ENCODE data around the gene SMIM43. TPM values are rescaled to one million over a fixed set of nuclear protein-coding genes. Genes with fewer than 3 reads are reported as not detected.
A peak's percentile ranks its signal among the peaks of the same experiment; 100 is the strongest.

Gene SMIM43
- total RNA-seq, 1 experiment from 2014 or later, result 0.45 TPM

DNA sequence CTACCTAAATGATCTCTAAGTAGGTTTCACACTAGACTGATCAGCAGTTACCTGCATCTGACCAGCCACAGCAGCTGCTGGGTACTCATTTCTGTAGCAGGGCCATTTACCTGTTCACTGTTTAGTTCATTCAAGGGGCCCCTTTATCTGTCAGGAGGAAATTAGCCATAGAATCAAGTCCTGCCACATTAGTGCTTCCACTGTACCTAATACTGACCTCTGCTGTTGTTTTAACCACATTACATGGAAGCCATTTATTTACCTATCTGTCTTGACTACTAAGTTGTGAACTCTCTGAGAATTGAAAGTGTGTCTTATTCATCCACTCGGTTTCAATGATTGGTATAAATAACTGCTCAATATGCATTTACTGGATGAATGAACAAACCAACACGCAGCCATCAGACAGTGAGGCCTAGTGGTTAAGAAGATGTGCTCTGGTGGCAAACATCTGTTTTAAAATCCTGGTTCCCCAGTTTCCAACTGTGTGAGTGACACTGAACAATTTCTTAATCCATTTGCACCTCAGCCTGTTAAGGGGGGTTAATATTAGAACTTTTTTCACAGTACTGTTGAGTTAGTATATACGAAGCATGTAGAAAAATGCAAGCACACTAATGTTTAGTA is 38.2 kb downstream of the SMIM43 start:
- no TSS peak for BruUV-seq (replicated peaks)
- H3K4me3 ChIP-seq (ENCODE audit: low read depth, low read length, poor library complexity, severe bottlenecking), result no peak overlapping the region
- no peak overlapping the region for H3K27ac ChIP-seq (ENCODE audit: low read depth, low read length, poor library complexity, severe bottlenecking)
- H3K4me1 ChIP-seq (ENCODE audit: insufficient read depth, low read length, poor library complexity, severe bottlenecking), result no peaks in the 10 kb centered on the region
- H3K36me3 ChIP-seq (ENCODE audit: insufficient read depth, low read length, poor library complexity, severe bottlenecking), result no peaks in the 10 kb centered on the region
- H3K9me3 ChIP-seq (ENCODE audit: low read depth, low read length, poor library complexity, severe bottlenecking), result no peaks in the 10 kb centered on the region
- POLR2A ChIA-PET (ENCODE audit: low non-redundant PET), result no interaction called here
- TF ChIP-seq EZH2 (IDR thresholded peaks at IDR 0.05; ENCODE audit: borderline replicate concordance, low read depth, low read length, poor library complexity, severe bottlenecking), result no peak
- TF ChIP-seq, protein P1, sequence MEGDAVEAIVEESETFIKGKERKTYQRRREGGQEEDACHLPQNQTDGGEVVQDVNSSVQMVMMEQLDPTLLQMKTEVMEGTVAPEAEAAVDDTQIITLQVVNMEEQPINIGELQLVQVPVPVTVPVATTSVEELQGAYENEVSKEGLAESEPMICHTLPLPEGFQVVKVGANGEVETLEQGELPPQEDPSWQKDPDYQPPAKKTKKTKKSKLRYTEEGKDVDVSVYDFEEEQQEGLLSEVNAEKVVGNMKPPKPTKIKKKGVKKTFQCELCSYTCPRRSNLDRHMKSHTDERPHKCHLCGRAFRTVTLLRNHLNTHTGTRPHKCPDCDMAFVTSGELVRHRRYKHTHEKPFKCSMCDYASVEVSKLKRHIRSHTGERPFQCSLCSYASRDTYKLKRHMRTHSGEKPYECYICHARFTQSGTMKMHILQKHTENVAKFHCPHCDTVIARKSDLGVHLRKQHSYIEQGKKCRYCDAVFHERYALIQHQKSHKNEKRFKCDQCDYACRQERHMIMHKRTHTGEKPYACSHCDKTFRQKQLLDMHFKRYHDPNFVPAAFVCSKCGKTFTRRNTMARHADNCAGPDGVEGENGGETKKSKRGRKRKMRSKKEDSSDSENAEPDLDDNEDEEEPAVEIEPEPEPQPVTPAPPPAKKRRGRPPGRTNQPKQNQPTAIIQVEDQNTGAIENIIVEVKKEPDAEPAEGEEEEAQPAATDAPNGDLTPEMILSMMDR (conservative IDR thresholded peaks at IDR 0.05; ENCODE audit: low read depth, low read length), result peak; percentile 76
- intact Hi-C loops (cut with micrococcal nuclease; ENCODE audit: unreplicated experiment), result loop anchor here (5.0 kb wide), 1 partner anchor 354 kb away; no protein-coding TSS in a partner anchor
- DNase-seq (ENCODE audit: low spot score), result peak; percentile 76
- no peaks in the 10 kb centered on the region for H3K27me3 ChIP-seq (replicated peaks; ENCODE audit: insufficient read depth, low read depth, low read length, poor library complexity)
- CTCF ChIA-PET, result no interaction called here

DNA sequence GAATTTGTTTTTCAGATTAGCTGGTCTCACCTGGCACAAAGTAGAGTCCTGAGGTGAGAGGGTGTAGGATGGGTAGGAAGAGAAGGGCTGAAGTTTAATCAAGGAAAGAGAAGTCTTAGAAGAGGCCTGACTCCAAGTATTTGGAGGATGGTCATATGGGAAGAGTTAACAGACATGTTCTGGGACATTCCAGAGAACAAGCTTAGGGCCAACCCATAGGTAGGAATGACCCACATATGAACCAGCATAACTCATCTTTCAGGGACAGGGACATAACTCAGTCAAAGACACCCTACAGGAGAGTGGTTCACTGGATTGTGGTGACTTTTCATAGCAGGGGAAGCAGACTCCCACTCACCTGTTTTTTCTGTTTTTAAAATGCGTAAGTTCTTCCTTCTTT is 40.3 kb downstream of the SMIM43 start:
- POLR2A ChIA-PET (ENCODE audit: low non-redundant PET), result no interaction called here
- intact Hi-C loops (cut with micrococcal nuclease; ENCODE audit: unreplicated experiment), result loop anchor here (5.0 kb wide), 1 partner anchor 352 kb away; no protein-coding TSS in a partner anchor

DNA sequence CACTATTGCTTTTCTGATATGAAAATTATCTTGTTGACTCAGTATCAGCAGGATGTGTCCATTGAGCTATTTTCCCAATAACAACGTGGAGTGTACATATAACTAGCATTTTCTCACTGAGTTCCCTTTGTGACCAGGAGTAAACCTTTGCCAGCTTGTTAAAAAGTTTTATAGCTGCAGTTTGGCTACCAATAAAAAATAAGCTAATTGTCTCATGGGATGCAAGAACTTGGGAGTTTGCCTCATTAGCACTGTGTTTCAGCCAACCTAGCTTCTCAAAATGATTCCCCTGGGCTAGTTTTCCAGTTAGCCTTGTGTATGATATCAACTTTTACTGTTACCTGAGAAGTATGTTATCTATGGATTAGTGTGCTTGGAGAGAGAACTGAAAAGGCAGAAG is 43.3 kb downstream of the SMIM43 start:
- TF ChIP-seq, protein P1 (conservative IDR thresholded peaks at IDR 0.05; ENCODE audit: low read depth, low read length), result no peak
- TF ChIP-seq EZH2 (IDR thresholded peaks at IDR 0.05; ENCODE audit: borderline replicate concordance, low read depth, low read length, poor library complexity, severe bottlenecking), result no peak
- CTCF ChIA-PET, result no interaction called here
- POLR2A ChIA-PET (ENCODE audit: low non-redundant PET), result no interaction called here

More for the DNA sequence above, 40.3 kb downstream of the SMIM43 start:
- H3K27me3 ChIP-seq (replicated peaks; ENCODE audit: insufficient read depth, low read depth, low read length, poor library complexity), result no peaks in the 10 kb centered on the region
- H3K4me3 ChIP-seq (ENCODE audit: low read depth, low read length, poor library complexity, severe bottlenecking), result no peak overlapping the region
- H3K27ac ChIP-seq (ENCODE audit: low read depth, low read length, poor library complexity, severe bottlenecking), result no peak overlapping the region
- CTCF ChIA-PET, result no interaction called here
- H3K9me3 ChIP-seq (ENCODE audit: low read depth, low read length, poor library complexity, severe bottlenecking), result no peaks in the 10 kb centered on the region
- no peak for DNase-seq (ENCODE audit: low spot score)
- peaks cover 4% of the 10 kb centered on the region for H3K4me1 ChIP-seq (ENCODE audit: insufficient read depth, low read length, poor library complexity, severe bottlenecking)
- H3K36me3 ChIP-seq (ENCODE audit: insufficient read depth, low read length, poor library complexity, severe bottlenecking), result no peaks in the 10 kb centered on the region
- TF ChIP-seq, protein P1 (conservative IDR thresholded peaks at IDR 0.05; ENCODE audit: low read depth, low read length), result no peak
- TF ChIP-seq EZH2 (IDR thresholded peaks at IDR 0.05; ENCODE audit: borderline replicate concordance, low read depth, low read length, poor library complexity, severe bottlenecking), result no peak
- BruUV-seq (replicated peaks), result no TSS peak

More for the DNA sequence above, 43.3 kb downstream of the SMIM43 start:
- no peaks in the 10 kb centered on the region for H3K27me3 ChIP-seq (replicated peaks; ENCODE audit: insufficient read depth, low read depth, low read length, poor library complexity)
- H3K4me1 ChIP-seq (ENCODE audit: insufficient read depth, low read length, poor library complexity, severe bottlenecking), result peaks cover 4% of the 10 kb centered on the region
- intact Hi-C loops (cut with micrococcal nuclease; ENCODE audit: unreplicated experiment), result no loop called here
- no peak overlapping the region for H3K27ac ChIP-seq (ENCODE audit: low read depth, low read length, poor library complexity, severe bottlenecking)
- no peaks in the 10 kb centered on the region for H3K9me3 ChIP-seq (ENCODE audit: low read depth, low read length, poor library complexity, severe bottlenecking)
- DNase-seq (ENCODE audit: low spot score), result no peak
- H3K36me3 ChIP-seq (ENCODE audit: insufficient read depth, low read length, poor library complexity, severe bottlenecking), result no peaks in the 10 kb centered on the region
- H3K4me3 ChIP-seq (ENCODE audit: low read depth, low read length, poor library complexity, severe bottlenecking), result no peak overlapping the region
- no TSS peak for BruUV-seq (replicated peaks)

Measured in A673 (cell line).